GM18507 (cell line): ENCODE data around the gene TMEM9.

Source experiments
- DNase-seq: peaks from one replicate; pipeline ENCODE4 v3.0.0; 2011; ENCODE audit warnings: low read depth; ENCODE audit not compliant: insufficient read length; ENCODE audit errors: extremely low spot score
- FAIRE-seq: peaks from 2 replicates; lab custom pipeline; 2011; peaks lifted over from hg19 to GRCh38; lab: Jason Lieb, UNC

The TMEM9 gene

DNA sequence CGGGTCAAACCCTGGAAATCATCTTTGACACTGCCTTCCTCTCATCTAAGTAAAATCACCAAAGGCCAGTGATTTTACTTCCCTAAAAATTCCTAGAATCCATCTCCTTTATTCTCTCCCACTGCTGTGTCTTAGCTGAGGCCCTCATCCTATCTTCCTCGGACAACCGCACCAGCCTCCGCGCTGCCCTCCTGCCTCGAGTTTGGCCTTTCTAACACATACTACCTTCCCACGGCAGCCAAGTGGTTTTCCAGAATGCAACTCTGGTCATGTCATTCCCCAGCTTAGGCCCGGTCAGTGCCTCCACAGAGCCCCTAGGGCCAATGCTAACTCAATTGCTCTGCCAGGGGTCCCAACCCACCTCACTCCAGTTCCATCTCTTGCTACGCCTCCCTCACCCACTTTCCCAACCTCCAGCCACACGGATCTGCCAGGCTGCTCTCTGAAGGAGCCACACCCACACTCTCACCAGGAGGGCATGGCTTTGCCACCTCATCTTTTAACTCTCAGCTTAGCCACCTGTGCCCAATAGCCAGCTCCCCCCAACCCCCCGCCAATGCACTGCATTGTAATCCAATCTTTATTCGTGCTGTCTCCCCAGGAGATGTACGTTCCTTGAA, 6.8 kb downstream of the TMEM9 start:
- FAIRE-seq = no peak
- DNase-seq = no peak

DNA sequence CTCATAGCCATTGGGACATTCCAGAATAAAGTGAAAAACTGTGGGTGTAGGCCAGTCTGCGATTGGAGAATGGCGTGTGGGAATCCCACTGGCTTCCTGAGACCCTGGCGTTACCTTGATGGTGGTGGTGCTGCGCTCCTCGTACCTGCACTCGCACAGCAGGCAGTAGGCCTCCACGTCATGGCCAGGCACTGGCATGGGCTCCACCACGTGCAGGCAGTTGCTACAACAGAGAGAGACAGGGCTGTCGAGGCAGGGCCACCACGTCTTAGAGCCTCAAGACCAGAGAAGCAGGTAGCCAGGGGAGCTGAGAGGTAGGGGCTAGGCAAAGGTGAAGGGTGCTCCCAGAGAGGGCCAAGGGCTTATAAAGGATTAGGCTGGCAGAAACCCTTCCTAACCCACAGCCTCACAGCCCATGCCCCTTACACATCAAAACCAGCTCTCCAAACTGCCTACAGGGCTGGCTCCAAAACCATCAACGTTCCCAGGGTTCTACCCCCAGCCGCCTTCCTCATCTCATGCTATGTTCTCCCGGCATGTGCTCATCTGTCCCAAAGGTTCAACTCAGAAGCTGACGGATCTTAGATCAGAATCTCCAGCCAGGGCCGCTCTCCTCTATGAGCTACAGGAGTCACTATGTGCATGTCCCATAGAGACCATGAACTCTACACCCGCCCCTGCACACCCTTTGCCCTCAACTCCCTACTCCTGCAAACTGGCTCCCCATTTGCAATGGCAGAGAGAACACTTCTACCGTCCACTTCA, 7.5 kb downstream of the TMEM9 start:
- FAIRE-seq (no peak), DNase-seq (no peak)

DNA sequence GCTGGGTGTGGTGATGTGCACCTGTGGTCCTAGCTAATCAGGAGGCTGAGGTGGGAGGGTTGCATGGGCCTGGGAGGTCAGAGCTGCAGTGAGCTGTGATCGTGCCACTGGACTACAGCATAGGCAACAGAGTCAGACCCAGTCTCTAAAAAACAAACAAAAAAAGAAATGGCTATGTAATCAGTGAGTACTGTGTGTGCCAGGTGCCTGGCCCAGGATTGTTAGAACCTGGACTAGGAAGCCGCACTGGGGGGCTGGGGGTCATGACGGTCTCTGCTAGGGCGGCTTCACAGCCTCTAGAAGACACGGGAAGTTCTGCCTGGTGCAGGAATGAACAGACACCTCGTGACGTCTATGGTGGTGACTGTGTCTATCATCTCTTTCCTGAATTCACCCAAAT, 8.5 kb downstream of the TMEM9 start:
- DNase-seq (no peak), FAIRE-seq (no peak)

DNA sequence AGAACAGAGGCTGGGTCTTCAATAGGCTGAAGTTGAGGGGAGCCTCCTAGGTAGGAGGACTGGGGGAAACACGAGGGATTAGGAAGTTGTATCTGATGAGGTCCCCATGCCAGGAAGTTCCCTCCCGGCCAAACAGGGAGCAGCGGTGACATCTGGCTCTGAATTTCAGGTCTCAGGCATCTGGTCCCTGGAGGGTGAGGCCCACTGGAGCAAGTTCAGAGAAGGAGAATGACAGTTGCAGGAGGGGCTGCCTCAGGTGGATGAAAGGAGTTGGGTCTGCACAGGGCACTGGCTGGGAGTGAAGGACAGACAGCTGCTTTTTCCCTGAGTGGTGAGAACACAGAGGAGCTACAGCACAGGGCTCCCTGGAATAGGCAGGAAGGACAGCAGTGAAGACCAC, 9.1 kb downstream of the TMEM9 start:
- DNase-seq (no peak), FAIRE-seq (no peak)

DNA sequence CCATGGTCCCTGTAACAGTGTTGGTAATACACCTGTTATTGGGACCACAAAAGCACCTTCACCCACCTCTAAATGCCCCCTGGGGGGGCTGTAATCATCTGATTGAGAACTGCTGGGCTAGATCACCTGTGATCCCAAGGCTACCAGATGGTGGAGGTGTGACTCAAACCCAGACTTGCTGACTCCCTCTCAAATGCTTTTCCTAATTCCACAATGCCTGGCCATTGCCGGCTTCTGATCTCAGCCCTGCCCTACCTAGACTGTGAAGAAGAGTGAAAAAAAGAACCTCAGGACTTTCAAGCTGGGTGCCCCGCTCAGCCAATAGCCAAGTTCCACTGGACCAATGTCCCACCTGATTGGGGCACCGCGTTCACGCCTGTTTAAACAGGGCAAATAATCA, 9.6 kb downstream of the TMEM9 start:
- FAIRE-seq (no peak), DNase-seq (no peak)

DNA sequence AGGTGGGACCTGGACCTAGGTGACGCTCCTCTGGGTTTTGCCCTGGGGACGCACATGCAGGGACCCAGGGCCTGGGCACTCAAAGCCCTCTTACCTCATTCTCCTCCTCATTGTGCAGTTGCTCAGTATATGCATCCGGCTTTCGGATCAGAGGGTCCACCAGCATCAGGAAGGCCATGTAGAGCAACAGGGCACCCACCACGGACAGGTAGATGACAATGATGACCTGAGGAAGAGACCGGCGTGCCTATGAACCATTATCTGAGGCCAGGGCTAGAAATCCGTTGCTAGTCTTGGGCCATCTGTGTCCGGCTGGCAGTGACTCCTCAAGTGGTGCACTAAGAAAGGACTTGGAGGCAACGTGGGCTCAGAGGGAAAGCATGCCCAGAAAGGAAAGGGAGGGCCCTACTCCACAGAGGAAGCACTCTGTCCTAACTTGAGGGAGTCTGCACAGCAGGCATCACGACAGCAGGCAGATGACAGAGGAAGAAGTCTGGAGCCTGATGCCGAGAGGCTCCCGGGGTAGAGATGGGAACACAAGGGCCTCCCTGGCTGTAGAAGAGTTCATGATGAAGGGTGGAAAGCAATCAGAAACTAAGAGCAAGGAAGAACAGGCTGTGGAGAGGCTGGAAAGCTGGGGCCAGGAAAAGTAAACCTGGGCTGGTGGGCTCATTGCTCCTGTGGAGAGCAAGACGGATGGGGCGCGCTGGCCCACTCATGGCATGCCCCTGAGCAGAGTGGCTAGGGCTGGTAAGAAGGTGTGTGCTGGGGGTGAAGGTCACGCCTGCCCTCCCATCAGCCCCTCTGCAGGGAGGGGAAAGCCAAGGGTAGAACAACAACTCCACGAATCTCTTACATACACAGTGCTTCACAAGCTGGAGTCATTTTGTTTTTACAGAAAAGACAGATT, 10.3 kb downstream of the TMEM9 start:
- DNase-seq = no peak

DNA sequence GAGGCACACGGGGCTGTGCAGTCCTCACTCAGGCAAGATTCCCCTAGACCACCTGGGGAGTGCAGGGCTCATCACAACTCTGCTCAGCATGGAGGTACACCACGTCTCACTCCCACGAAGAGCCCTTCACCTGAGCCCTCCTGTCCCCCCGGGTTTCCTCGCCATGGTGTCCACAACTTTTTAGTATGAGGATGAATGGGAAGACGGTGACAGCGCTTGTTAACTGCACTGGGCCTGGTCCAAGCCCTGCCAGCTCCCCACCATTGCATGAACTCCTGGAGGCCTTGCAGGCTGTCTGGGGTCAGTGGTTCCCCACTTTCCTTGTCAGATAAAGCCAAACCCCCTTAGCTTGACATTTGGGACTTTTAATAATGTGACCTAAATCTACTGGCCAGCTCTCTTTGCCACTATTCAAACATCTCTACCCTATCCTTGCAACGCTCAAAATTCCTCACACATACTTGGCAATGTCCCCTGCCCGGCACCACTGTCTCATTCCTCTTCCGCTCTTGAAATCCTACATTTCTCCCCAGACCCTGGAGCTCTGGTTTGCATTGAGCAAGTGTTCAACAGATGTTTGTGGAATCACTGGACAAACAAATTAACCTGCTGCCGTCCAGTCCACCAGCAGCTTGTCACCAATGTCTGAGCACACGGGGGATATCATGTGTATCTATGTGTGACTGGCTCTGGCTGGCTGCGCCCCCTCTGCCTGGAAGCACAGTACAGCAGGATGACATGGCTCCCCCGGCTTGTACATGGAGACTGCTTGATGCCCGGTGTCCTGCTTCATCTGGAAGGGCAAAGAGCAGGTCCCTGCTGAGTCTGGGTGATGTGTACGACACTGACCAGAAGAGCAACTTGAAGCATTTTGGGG, 11.2 kb downstream of the TMEM9 start:
- FAIRE-seq (no peak), DNase-seq (no peak)

More for the DNA sequence above, 10.3 kb downstream of the TMEM9 start:
- FAIRE-seq = no peak

DNA sequence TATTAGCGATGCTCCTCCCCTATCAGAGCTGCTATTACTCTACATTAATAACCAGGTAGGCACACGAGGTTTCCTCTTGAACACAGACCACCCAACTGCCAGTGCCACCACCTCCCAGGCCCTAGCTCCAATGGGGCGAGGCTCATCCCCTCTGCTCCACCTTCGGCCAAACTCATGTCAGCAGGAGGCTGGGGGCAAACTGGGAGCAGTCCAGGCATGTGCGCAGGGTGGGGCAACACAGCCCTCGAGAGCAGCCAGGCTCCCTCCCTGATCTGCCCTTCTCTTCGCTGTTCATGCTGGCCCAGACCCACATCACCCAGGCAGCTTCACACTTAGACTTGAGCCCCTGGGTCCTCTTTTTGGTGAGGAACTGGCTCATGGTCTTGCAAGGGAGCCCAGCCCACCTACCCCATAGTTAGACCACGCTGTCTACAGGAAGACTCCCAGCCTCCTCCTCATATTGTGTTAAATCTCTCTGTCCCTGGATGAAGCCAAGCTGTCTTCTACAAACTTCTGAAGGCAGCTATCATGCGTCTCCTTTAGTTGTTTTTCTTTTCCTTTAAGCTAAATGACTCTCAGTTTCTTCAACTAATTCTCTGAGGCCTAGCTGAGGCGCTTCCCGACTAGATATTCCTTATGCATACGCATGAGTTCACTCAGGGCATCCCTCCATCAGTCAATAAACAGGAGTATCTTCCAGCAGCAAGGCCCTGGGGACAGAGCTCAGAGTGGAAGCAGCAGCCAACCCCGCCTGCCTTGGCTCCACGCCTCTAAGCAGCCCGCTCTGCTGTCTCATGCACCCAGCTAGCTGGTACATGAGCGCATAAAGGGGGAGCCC, 12.0 kb downstream of the TMEM9 start:
- FAIRE-seq = no peak
- no peak for DNase-seq

DNA sequence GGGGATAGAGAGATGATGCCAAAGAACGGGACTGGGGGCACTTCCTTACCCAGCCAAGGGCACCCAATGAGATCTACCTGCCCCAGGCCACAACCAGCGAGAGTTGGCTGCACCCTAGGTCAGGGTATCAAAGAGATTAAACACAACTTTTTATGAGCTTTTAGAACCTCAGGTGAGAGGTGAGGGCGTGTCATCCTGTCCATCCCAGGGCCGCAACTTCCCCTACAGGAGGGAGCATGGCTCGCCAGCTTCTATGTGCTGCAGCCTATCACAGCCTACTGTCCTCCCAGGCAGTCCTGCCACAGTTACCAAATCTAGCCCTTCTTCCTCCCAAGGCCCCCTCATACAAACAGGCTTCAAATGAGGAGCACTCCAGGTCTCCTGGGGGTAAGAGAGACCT, 12.9 kb downstream of the TMEM9 start:
- FAIRE-seq = no peak
- DNase-seq = no peak

DNA sequence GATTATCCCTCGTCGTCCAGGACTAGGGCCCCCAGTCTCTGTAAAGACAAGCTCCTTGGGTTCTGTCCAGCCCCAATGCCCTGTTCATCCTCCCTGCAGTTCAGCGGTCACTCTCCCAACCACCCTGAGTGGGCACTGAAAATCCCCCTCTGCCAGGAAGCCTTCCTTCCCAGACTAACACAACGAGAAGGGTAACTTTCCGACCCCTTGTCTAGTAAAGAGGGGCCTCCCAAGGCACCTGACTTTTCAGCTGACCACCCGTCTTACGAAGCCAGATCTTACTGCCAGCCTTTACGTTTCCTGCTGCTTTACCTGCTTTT, 13.4 kb downstream of the TMEM9 start:
- FAIRE-seq (no peak), DNase-seq (no peak)

DNA sequence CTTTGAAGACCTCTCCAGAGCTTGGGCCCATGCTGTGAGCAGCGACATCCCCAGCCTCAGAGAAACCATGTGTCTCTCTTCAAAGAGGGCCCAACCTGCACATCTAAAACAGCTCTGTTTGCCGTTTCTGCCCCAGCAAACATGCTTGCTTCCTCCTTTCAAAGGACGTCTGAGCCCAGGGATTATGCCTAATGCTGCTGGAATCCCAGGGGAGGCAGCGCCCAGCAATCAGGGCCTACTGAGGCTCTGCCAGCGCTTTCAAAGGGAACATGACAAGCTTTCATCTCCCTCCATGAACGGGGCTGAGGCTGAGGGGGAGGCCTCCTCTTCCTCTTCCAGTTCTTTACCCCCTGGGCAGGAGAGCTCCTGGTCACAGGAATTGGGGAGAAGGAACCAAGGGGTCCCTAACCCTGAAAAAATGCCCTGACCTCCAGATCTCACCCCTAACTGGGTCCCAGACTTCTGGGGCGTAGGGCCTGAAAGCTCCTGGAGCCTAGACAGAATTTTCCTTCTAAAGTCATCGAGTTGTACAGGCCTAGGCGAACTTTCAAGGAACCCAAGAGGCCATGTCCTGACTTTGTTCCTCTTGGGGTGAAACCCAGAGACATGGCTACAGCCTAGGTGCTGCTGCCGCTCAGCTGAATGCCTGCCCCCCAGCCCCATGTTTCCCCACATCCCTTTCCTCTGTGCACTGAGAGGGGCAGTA, 13.9 kb downstream of the TMEM9 start:
- no peak for DNase-seq
- FAIRE-seq = no peak

DNA sequence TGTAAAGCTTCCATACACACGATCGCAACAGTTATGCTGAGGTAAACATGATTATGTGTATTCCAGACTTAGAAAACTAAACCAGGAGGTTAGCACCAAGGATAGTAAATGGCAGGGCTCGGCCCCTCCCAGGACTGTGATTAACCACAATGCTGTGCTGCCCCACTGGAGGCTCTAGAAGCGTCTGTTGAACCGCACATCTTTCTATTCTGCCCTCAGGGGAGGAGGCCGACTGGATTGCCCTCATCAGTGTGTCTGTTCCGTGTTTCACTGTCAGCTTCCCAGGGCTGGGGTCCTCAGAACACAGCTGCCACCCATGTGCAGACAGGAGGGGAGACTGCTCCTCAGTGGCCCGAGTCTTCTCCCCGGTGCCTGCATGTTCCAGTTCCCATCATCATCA, 14.5 kb downstream of the TMEM9 start:
- no peak for FAIRE-seq
- DNase-seq = no peak

DNA sequence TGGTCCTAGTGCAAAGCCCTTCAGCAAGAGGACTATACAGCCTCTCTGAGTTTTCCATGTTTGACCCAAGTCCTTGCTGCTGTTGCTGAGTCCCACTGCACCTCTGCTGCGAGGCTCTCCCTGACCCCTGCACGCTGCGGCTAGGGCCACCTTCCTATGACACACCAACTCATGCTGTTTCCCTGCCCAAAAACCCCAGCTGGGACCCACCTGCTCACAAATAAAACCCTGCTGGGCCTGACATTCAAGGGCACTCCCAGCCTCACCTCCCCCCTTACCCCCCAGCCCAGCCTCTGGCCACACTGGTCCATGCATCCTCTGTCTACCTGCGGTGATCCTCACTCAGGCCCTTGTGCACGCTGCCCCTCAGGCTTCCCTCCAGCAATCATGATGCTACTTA, 15.0 kb downstream of the TMEM9 start:
- FAIRE-seq (no peak), DNase-seq (no peak)

DNA sequence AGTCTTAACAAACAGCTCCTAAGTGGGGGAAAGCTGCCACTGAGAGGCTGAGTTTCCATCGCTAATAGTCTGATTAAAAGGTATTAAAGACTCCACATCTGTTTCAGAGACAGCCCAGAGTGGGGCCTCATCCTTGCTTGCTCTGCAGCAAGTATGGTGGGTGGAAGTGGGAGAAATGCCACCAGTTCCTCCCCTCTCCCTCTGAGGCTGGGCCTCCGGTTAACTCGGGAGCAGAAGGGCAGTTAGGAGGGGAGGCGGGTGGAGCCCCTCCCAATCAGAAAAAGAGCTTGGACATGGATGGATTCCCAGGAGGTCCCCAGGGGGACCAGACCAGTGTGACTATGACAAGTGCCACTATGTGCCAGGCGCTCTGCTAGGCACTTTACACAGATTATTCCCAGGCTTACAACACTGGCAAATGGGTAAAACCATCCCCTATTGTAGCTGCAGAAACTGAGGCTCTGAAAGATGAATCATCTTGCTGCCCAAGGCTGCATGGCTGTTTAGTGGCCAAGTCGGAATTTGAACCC, 15.9 kb downstream of the TMEM9 start:
- FAIRE-seq (no peak), DNase-seq (no peak)

DNA sequence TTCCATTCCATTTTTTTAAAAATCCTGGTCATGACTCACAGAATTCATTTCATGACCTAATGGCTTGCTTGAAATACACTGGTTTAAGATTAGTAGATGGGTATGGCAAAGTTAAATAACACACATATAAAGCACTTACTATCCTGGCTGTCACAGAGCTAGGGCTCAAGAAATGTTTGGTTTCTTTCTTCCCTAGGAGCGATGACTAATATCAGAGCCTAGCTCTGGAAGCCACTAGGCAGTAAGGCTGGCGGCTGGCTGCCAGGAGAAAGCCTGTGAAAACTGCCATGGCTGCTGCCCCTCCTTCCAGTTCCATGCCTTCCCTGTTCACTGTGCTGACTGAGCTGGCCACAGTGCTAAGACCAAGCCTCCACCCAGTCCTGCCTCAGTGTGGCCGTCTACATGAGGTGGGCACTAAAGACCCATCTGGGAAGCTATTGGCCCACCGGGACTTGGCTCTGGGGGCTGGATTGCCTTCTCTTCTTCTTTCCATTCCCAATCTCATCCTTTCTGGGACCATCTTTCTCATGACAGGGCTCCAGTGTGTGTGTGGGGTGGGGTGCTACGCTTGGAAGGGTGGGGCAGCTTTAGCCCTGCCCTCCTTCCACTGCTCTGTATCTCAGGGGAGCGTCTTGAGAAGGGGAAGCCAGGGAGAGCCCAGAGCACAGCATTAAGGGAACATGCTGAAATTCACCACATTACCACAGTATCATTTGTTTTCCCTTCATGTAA, 16.5 kb downstream of the TMEM9 start:
- FAIRE-seq = no peak
- no peak for DNase-seq

DNA sequence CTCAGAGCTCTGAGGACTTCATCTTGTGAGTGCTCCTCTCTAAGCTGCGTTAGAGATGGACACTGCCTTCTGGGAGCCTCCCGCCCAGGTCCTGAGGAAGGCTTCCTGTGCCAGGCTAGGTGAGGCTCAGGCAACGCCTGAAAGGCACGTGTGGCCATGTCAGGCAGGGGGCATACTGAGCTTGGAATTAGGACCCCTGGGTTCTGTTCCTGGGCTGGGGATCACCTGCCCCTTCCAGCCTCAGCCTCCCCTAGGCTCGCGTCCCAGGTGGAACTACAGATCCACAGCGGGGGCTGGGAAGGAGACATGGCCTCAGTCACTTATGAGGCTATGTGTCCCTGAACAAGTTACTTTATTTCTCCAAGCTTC, 17.3 kb downstream of the TMEM9 start:
- no peak for DNase-seq

DNA sequence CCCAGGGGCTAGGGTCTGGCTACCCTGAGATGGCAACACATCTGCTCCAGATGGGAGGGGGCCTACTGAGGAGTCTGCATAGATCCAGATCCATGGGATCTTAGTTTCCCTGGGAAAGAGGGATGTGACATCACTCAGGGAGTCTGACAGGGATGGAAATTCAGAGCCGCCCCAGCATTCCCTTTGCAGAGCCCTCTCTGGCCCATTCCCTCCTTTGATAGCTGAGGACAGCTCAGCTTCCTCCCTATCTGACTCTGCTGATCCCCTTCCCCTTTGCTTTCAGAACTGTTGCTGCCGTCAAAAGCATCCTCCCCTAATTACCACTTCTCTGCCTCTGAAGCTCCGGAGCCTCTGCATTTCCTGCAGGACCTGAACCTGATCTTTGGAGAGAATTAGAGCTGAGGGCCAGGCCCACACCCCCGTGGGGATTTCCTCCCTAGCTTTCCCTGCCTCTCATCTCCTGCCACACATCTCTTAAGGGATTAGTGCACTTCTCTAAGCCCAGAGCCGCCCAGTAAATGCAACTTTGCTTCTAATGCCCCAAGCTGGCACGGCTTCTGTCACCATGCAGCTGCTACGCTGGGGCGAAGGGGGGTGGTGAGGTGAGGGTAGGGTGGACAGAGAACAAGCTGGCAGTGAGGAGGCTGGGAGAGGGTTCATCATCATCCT, 17.8 kb downstream of the TMEM9 start:
- no peak for FAIRE-seq
- no peak for DNase-seq

More for the DNA sequence above, 17.3 kb downstream of the TMEM9 start:
- FAIRE-seq = no peak
